ENCODE measurements around the gene RNF14.

Gene RNF14

GRCh38 chr5:141963701-141964100 lies 5.2 kb upstream of the RNF14 start:
- Histone ChIP-seq H2BK12ac (ENCODE audit: low read length) (no peak overlapping the region), H3K27me3 (ENCODE audit: control insufficient read depth in 3 of 3, insufficient read depth in 3 of 3, low read depth in 1 of 3, low read length in 3 of 3) (no peaks in the 10 kb centered on the region), H4K8ac (ENCODE audit: low read depth, low read length) (no peak overlapping the region), H3K4ac (ENCODE audit: low read length) (no peak overlapping the region), H3K4me1 (ENCODE audit: control insufficient read depth in 2 of 2, insufficient read depth in 1 of 2, low read depth in 1 of 2, low read length in 2 of 2) (peaks cover 9 to 15% of the 10 kb centered on the region in 2 donors), H3K36me3 (replicated peaks in 1 of 2; ENCODE audit: control insufficient read depth in 2 of 2, insufficient read depth in 2 of 2, low read length in 2 of 2) (no peaks in the 10 kb centered on the region), H3K79me1 (ENCODE audit: low read depth, low read length) (no peaks in the 10 kb centered on the region), H3K4me2 (ENCODE audit: insufficient read depth, low read length, poor library complexity, severe bottlenecking) (no peak overlapping the region), H4K91ac (ENCODE audit: low read depth, low read length, poor library complexity) (no peak overlapping the region), H2AK5ac (ENCODE audit: low read depth, low read length) (no peak overlapping the region), H2BK15ac (ENCODE audit: low read length) (no peak overlapping the region), H3K9me3 (replicated peaks in 1 of 2; ENCODE audit: control insufficient read depth in 2 of 2, insufficient read depth in 1 of 2, low read depth in 1 of 2, low read length in 2 of 2) (no peaks in the 10 kb centered on the region), H3K18ac (ENCODE audit: low read length) (no peak overlapping the region), H3K27ac (replicated peaks; ENCODE audit: low read length) (no peak overlapping the region), H3K9ac (ENCODE audit: low read depth, low read length, poor library complexity) (no peak overlapping the region), H3K23ac (ENCODE audit: low read depth, low read length, poor library complexity) (no peak overlapping the region), H2BK120ac (ENCODE audit: low read depth, low read length) (no peak overlapping the region), H2BK5ac (ENCODE audit: low read length) (no peak overlapping the region), H3K14ac (ENCODE audit: low read length) (no peak overlapping the region), H3K4me3 (ENCODE audit: low read length in 2 of 2) (no peak overlapping the region), H2AFZ (ENCODE audit: low read length) (no peak overlapping the region)
- WGBS, 2 donors (ENCODE audit: extremely low coverage in 2 of 2, insufficient read length in 2 of 2, insufficient replicate concordance in 1 of 2): no CpG with 5 or more reads among the region's 3 CpGs
- no peak for DNase-seq (ENCODE audit: low spot score)

- no peak overlapping the region for H3K4ac ChIP-seq (ENCODE audit: low read length)
- DNase-seq (ENCODE audit: low spot score): no peak
- H3K27ac ChIP-seq (replicated peaks; ENCODE audit: low read length): no peak overlapping the region
- H4K8ac ChIP-seq (ENCODE audit: low read depth, low read length): no peak overlapping the region
- no peaks in the 10 kb centered on the region for H3K79me1 ChIP-seq (ENCODE audit: low read depth, low read length)
- no peak overlapping the region for H3K4me3 ChIP-seq (ENCODE audit: low read length in 2 of 2)
- no peak overlapping the region for H3K14ac ChIP-seq (ENCODE audit: low read length)
- no peak overlapping the region for H2BK5ac ChIP-seq (ENCODE audit: low read length)
- WGBS, 2 donors (ENCODE audit: extremely low coverage in 2 of 2, insufficient read length in 2 of 2, insufficient replicate concordance in 1 of 2): no CpG with 5 or more reads among the region's 7 CpGs
- H2BK120ac ChIP-seq (ENCODE audit: low read depth, low read length): no peak overlapping the region
- H2BK15ac ChIP-seq (ENCODE audit: low read length): no peak overlapping the region
- H3K27me3 ChIP-seq (ENCODE audit: control insufficient read depth in 3 of 3, insufficient read depth in 3 of 3, low read depth in 1 of 3, low read length in 3 of 3): no peaks in the 10 kb centered on the region
- no peak overlapping the region for H3K18ac ChIP-seq (ENCODE audit: low read length)
- no peak overlapping the region for H2BK12ac ChIP-seq (ENCODE audit: low read length)
- H3K23ac ChIP-seq (ENCODE audit: low read depth, low read length, poor library complexity): no peak overlapping the region
- no peaks in the 10 kb centered on the region for H3K36me3 ChIP-seq (replicated peaks in 1 of 2; ENCODE audit: control insufficient read depth in 2 of 2, insufficient read depth in 2 of 2, low read length in 2 of 2)
- peak overlapping the region; percentile 16 for H2AFZ ChIP-seq (ENCODE audit: low read length)
- H3K9me3 ChIP-seq (replicated peaks in 1 of 2; ENCODE audit: control insufficient read depth in 2 of 2, insufficient read depth in 1 of 2, low read depth in 1 of 2, low read length in 2 of 2): no peaks in the 10 kb centered on the region
- H4K91ac ChIP-seq (ENCODE audit: low read depth, low read length, poor library complexity): no peak overlapping the region
- H3K4me2 ChIP-seq (ENCODE audit: insufficient read depth, low read length, poor library complexity, severe bottlenecking): no peak overlapping the region
- no peak overlapping the region for H2AK5ac ChIP-seq (ENCODE audit: low read depth, low read length)
- peaks cover 7 to 11% of the 10 kb centered on the region in 2 donors for H3K4me1 ChIP-seq (ENCODE audit: control insufficient read depth in 2 of 2, insufficient read depth in 1 of 2, low read depth in 1 of 2, low read length in 2 of 2)
- H3K9ac ChIP-seq (ENCODE audit: low read depth, low read length, poor library complexity): no peak overlapping the region
Measured at GRCh38 chr5:141965071-141965470, 3.8 kb upstream of the RNF14 start.

- H3K23ac ChIP-seq (ENCODE audit: low read depth, low read length, poor library complexity): no peak overlapping the region
- H3K27ac ChIP-seq (replicated peaks; ENCODE audit: low read length): no peak overlapping the region
- no peak overlapping the region for H2BK12ac ChIP-seq (ENCODE audit: low read length)
- no peak overlapping the region for H3K4me2 ChIP-seq (ENCODE audit: insufficient read depth, low read length, poor library complexity, severe bottlenecking)
- H3K27me3 ChIP-seq (ENCODE audit: control insufficient read depth in 3 of 3, insufficient read depth in 3 of 3, low read depth in 1 of 3, low read length in 3 of 3): no peaks in the 10 kb centered on the region
- no peak overlapping the region for H2BK120ac ChIP-seq (ENCODE audit: low read depth, low read length)
- no peaks in the 10 kb centered on the region for H3K79me1 ChIP-seq (ENCODE audit: low read depth, low read length)
- H3K14ac ChIP-seq (ENCODE audit: low read length): no peak overlapping the region
- peaks cover 1 to 4% of the 10 kb centered on the region in 2 donors for H3K4me1 ChIP-seq (ENCODE audit: control insufficient read depth in 2 of 2, insufficient read depth in 1 of 2, low read depth in 1 of 2, low read length in 2 of 2)
- no peak overlapping the region for H3K4me3 ChIP-seq (ENCODE audit: low read length in 2 of 2)
- no peak for DNase-seq (ENCODE audit: low spot score)
- H3K9ac ChIP-seq (ENCODE audit: low read depth, low read length, poor library complexity): no peak overlapping the region
- H3K18ac ChIP-seq (ENCODE audit: low read length): no peak overlapping the region
- no peak overlapping the region for H3K4ac ChIP-seq (ENCODE audit: low read length)
- WGBS, 2 donors (ENCODE audit: extremely low coverage in 2 of 2, insufficient read length in 2 of 2, insufficient replicate concordance in 1 of 2): no CpG with 5 or more reads among the region's 4 CpGs
- H4K8ac ChIP-seq (ENCODE audit: low read depth, low read length): no peak overlapping the region
- H3K36me3 ChIP-seq (replicated peaks in 1 of 2; ENCODE audit: control insufficient read depth in 2 of 2, insufficient read depth in 2 of 2, low read length in 2 of 2): peaks cover 0 to 9% of the 10 kb centered on the region in 2 donors
- no peak overlapping the region for H2BK5ac ChIP-seq (ENCODE audit: low read length)
- no peak overlapping the region for H2BK15ac ChIP-seq (ENCODE audit: low read length)
- no peaks in the 10 kb centered on the region for H3K9me3 ChIP-seq (replicated peaks in 1 of 2; ENCODE audit: control insufficient read depth in 2 of 2, insufficient read depth in 1 of 2, low read depth in 1 of 2, low read length in 2 of 2)
- H2AK5ac ChIP-seq (ENCODE audit: low read depth, low read length): no peak overlapping the region
- H2AFZ ChIP-seq (ENCODE audit: low read length): no peak overlapping the region
- no peak overlapping the region for H4K91ac ChIP-seq (ENCODE audit: low read depth, low read length, poor library complexity)
Measured at GRCh38 chr5:141966275-141966962, 2.5 kb upstream of the RNF14 start.

- Histone ChIP-seq H3K4me3 (ENCODE audit: low read length in 2 of 2) (no peak overlapping the region), H3K18ac (ENCODE audit: low read length) (no peak overlapping the region), H3K4me1 (ENCODE audit: control insufficient read depth in 2 of 2, insufficient read depth in 1 of 2, low read depth in 1 of 2, low read length in 2 of 2) (peaks cover 1 to 4% of the 10 kb centered on the region in 2 donors), H2BK12ac (ENCODE audit: low read length) (no peak overlapping the region), H3K9ac (ENCODE audit: low read depth, low read length, poor library complexity) (no peak overlapping the region), H2AK5ac (ENCODE audit: low read depth, low read length) (no peak overlapping the region), H2BK5ac (ENCODE audit: low read length) (no peak overlapping the region), H3K4me2 (ENCODE audit: insufficient read depth, low read length, poor library complexity, severe bottlenecking) (no peak overlapping the region), H3K4ac (ENCODE audit: low read length) (no peak overlapping the region), H3K79me1 (ENCODE audit: low read depth, low read length) (no peaks in the 10 kb centered on the region), H3K9me3 (replicated peaks in 1 of 2; ENCODE audit: control insufficient read depth in 2 of 2, insufficient read depth in 1 of 2, low read depth in 1 of 2, low read length in 2 of 2) (no peaks in the 10 kb centered on the region), H3K23ac (ENCODE audit: low read depth, low read length, poor library complexity) (no peak overlapping the region), H2BK120ac (ENCODE audit: low read depth, low read length) (no peak overlapping the region), H3K27me3 (ENCODE audit: control insufficient read depth in 3 of 3, insufficient read depth in 3 of 3, low read depth in 1 of 3, low read length in 3 of 3) (no peaks in the 10 kb centered on the region), H2AFZ (ENCODE audit: low read length) (no peak overlapping the region), H3K14ac (ENCODE audit: low read length) (no peak overlapping the region), H4K91ac (ENCODE audit: low read depth, low read length, poor library complexity) (no peak overlapping the region), H2BK15ac (ENCODE audit: low read length) (no peak overlapping the region), H4K8ac (ENCODE audit: low read depth, low read length) (no peak overlapping the region), H3K36me3 (replicated peaks in 1 of 2; ENCODE audit: control insufficient read depth in 2 of 2, insufficient read depth in 2 of 2, low read length in 2 of 2) (peaks cover 0 to 13% of the 10 kb centered on the region in 2 donors), H3K27ac (replicated peaks; ENCODE audit: low read length) (no peak overlapping the region)
- WGBS, 2 donors (ENCODE audit: extremely low coverage in 2 of 2, insufficient read length in 2 of 2, insufficient replicate concordance in 1 of 2): no CpG with 5 or more reads among the region's 2 CpGs
- no peak for DNase-seq (ENCODE audit: low spot score)
Measured at GRCh38 chr5:141966963-141967333, 2.0 kb upstream of the RNF14 start.

Data from neuronal stem cell (in vitro differentiated cells).